Amygdala (tissue), 56 donors: ENCODE data around the gene TESMIN.

Experiments
- DNase-seq, 56 donors: peaks; one replicate each; lab custom pipeline; 2025; lab: John Stamatoyannopoulos, UW

Gene TESMIN

GRCh38 chr11:68685656-68686380 is 65.5 kb downstream of the TESMIN start:
- no peak for DNase-seq

- no peak for DNase-seq
Observed at GRCh38 chr11:68684385-68685356, 66.6 kb downstream of the TESMIN start, which contains the start of gene GAL. GAL (plus strand) TSS chr11:68684544; CDS start chr11:68684924, 380 bp downstream.

GRCh38 chr11:68683536-68684384 is 67.6 kb downstream of the TESMIN start:
- DNase-seq, result no peak

- DNase-seq, result no peak
Observed at GRCh38 chr11:68683121-68683520, 68.2 kb downstream of the TESMIN start.

- DNase-seq, result no peak
Observed at GRCh38 chr11:68682531-68682961, 68.8 kb downstream of the TESMIN start.

GRCh38 chr11:68680541-68681231 is 70.6 kb downstream of the TESMIN start:
- DNase-seq, result no peak

- no peak for DNase-seq
Observed at GRCh38 chr11:68678031-68678441, 73.3 kb downstream of the TESMIN start.

- DNase-seq, result peak in 2 of 56 donors; percentile 12 to 28
Observed at GRCh38 chr11:68677432-68677831, 73.9 kb downstream of the TESMIN start.

GRCh38 chr11:68674461-68674860 is 76.9 kb downstream of the TESMIN start:
- no peak for DNase-seq

- no peak for DNase-seq
Observed at GRCh38 chr11:68673991-68674390, 77.3 kb downstream of the TESMIN start.

GRCh38 chr11:68673306-68673945 is 77.9 kb downstream of the TESMIN start:
- no peak for DNase-seq

GRCh38 chr11:68670208-68670992 is 80.9 kb downstream of the TESMIN start:
- DNase-seq, result no peak

- DNase-seq, result no peak
Observed at GRCh38 chr11:68669301-68670090, 81.8 kb downstream of the TESMIN start.

GRCh38 chr11:68667511-68668500 is 83.5 kb downstream of the TESMIN start:
- DNase-seq, result no peak

GRCh38 chr11:68666849-68667248 is 84.5 kb downstream of the TESMIN start:
- DNase-seq, result peak in 1 of 56 donors; percentile 25

GRCh38 chr11:68665436-68665835 is 85.9 kb downstream of the TESMIN start:
- no peak for DNase-seq
